Small intestine (tissue), 7 donors: Measurements from ENCODE around the gene WFDC6. TPM values are rescaled to one million over a fixed set of nuclear protein-coding genes. Genes with fewer than 3 reads are reported as not detected.

Source experiments
- DNase-seq, 2 donors: peaks; one replicate each; pipeline versions ENCODE4 v3.0.0 to v3.0.0-alpha.2; 2013
- FAIRE-seq: peaks from 2 replicates; lab custom pipeline; 2012; peaks lifted over from hg19 to GRCh38; lab: Jason Lieb, UNC
- H3K27ac ChIP-seq, 3 donors: one replicate each; pipeline ENCODE4 v1.5.1; 2013; ENCODE audit warnings: low read length in 2 of 3, mild to moderate bottlenecking in 2 of 3, control low read depth in 1 of 3, inconsistent platforms in 1 of 3, low read depth in 1 of 3, moderate library complexity in 1 of 3
- H3K27me3 ChIP-seq, 3 donors: one replicate each; pipeline ENCODE4 v1.6.1; 2013; ENCODE audit warnings: low read length in 3 of 3, inconsistent platforms in 1 of 3; ENCODE audit not compliant: control insufficient read depth in 3 of 3, insufficient read depth in 3 of 3
- H3K36me3 ChIP-seq, 3 donors: one replicate each; pipeline ENCODE4 v1.6.1; 2013; ENCODE audit warnings: low read length in 3 of 3, inconsistent platforms in 1 of 3, low read depth in 1 of 3, mild to moderate bottlenecking in 1 of 3, moderate library complexity in 1 of 3; ENCODE audit not compliant: control insufficient read depth in 3 of 3, insufficient read depth in 2 of 3
- H3K4me1 ChIP-seq, 3 donors: one replicate each; pipeline ENCODE4 v1.6.1; 2013; ENCODE audit warnings: low read length in 2 of 3, inconsistent platforms in 1 of 3, low read depth in 1 of 3, mild to moderate bottlenecking in 1 of 3, moderate library complexity in 1 of 3; ENCODE audit not compliant: control insufficient read depth in 3 of 3, insufficient read depth in 2 of 3
- H3K4me3 ChIP-seq, 3 donors: one replicate each; pipeline ENCODE4 v1.5.1; 2013; ENCODE audit warnings: low read length in 3 of 3, control low read depth in 1 of 3, inconsistent platforms in 1 of 3, low read depth in 1 of 3, mild to moderate bottlenecking in 1 of 3, moderate library complexity in 1 of 3
- H3K9me3 ChIP-seq, 2 donors: one replicate each; pipeline ENCODE4 v1.6.1; 2013; ENCODE audit warnings: low read depth in 1 of 2, low read length in 1 of 2; ENCODE audit not compliant: control insufficient read depth in 2 of 2, insufficient read depth in 1 of 2
- WGBS, 3 donors: extraction: QIAGEN DNeasy Blood & Tissue Kit; methylation state at CpG; one replicate each; pipeline ENCODE4 v1.1.7; 2013; 5-methylcytosine and 5-hydroxymethylcytosine counted together
- polyA plus RNA-seq, 4 donors: library from polyadenylated mRNA; stranded (reverse) in 3 of 4; unstranded in 1 of 4; fragments of 200-250 nt in 3 of 4; fragments of 120-200 nt in 1 of 4; gene quantifications; one replicate each; pipeline versions ENCODE4 v1.2.1 to v1.2.3, GENCODE V29; 2013
- donor health status: healthy with polysubstance abuse.
- donor health status: control.
- donor health status: control.
- donor health status: Bipolar disorder and iron deficiency.
- donor health status: healthy.

WFDC6 gene
- polyA plus RNA-seq, 4 donors: not detected

DNA sequence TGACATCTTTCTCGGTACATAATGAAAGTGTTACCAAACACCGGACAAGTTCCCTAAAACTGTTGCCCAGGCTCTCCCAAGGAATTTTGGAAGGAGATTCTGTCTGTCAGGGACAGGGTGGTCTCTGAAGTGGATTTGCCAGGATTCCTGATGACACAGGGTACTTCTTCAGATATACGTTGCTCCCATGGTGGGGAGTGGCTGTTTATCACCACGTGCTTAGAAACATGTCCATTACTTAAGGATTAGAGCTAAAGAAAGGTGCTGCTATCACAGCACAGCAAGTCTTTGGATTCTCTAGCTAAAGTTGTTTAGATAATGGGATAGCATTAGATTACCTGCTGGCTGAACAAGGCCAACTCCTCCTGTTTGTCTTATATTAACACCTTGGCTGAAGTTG is 30.2 kb downstream of the WFDC6 start:
- Histone ChIP-seq H3K4me3 (no peak overlapping the region), H3K36me3 (no peaks in the 10 kb centered on the region), H3K9me3 (peaks cover 0 to 3% of the 10 kb centered on the region in 2 donors), H3K4me1 (no peaks in the 10 kb centered on the region), H3K27me3 (peaks cover 0 to 2% (median 0%) of the 10 kb centered on the region in 3 donors), H3K27ac (no peak overlapping the region)
- WGBS, 3 donors: 68 to 73% (median 69%) methylated on average over 4 of the region's 4 CpGs
- no peak for FAIRE-seq
- DNase-seq: no peak

DNA sequence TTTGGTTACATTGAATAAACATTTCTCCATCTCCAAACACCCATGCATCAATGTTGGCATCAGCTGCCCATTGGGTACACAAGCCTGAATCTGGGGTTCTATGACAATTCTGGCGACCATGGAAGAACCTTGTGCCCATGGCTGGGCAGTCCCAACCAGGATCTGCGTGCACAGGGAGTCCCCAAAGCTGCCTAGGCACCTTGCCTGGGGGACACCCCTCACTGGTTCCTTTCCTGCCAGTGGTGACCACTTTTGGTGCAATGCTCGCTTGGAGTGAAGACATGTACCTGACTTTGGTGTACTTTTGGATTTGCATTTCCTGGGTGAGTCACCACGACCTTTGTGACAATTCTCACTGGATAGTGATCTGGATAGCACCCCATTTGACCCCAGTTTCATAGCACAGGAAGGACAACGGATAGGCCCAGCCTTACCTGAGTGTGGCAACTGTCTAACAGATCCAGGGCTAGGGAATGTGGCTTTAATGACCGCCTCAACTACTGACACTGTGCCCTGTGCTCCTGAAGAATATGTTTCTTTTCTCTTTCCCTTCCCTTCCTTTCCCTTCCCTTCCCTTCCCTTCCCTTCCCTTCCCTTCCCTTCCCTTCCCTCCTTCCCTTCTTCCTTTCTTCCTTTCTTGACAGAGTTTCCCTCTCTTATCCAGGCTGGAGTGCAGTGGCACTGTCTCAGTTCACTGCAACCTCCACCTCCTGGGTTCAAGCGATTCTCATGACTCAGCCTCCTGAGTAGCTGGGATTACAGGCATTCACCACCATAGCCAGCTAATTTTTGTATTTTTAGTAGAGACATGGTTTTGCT is 31.0 kb downstream of the WFDC6 start:
- no peak for FAIRE-seq
- peak; percentile 7 to 92 for DNase-seq
- no peaks in the 10 kb centered on the region for H3K4me1 ChIP-seq
- H3K27me3 ChIP-seq: peaks cover 0 to 3% (median 0%) of the 10 kb centered on the region in 3 donors
- H3K27ac ChIP-seq: peak overlapping the region in 1 of 3 donors; percentile 7
- no peaks in the 10 kb centered on the region for H3K36me3 ChIP-seq
- H3K9me3 ChIP-seq: peaks cover 0 to 3% of the 10 kb centered on the region in 2 donors
- 53 to 66% (median 55%) methylated on average over 7 of the region's 7 CpGs for WGBS, 3 donors
- no peak overlapping the region for H3K4me3 ChIP-seq

DNA sequence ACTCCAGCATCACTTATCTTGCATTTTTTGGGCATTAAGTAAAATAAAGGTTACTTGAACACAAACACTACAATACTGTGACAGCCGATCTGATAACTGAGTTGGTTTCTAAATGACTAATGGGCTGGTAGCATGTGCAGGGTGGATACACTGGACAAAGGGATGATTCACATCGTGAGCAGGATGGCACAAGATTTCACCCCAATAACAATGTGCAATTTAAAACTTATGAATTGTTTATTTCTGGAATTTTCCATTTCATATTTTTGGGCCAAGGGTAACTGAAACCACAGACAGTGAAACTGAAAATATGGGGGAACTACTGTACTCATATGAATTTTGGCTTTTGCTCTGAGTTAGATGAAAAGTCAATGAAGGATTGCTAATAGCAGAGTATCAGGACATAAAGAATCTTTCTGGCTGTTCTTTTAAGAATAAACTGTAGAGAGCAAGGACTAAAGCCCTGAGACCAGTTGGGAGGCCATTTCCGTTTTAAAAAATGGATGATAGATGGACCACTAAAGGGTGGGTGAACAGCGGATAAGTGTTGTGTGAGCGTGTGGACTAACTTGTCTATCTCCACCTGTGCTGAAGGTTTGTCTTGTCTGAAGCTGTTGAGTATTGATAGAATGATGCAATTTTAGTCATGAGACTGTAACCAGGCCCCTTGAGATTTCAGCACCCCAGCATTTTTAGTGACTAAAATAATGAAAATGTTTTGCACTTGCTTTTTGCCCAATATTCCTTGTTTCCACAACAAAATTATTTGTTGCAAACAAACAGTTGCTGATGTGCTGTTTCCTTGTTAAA is 32.1 kb downstream of the WFDC6 start:
- FAIRE-seq: no peak
- Histone ChIP-seq H3K27ac (no peak overlapping the region), H3K4me1 (no peaks in the 10 kb centered on the region), H3K9me3 (peaks cover 0 to 3% of the 10 kb centered on the region in 2 donors), H3K27me3 (peaks cover 0 to 3% (median 0%) of the 10 kb centered on the region in 3 donors), H3K4me3 (no peak overlapping the region), H3K36me3 (no peaks in the 10 kb centered on the region)
- DNase-seq: no peak
- 77 to 86% (median 79%) methylated on average over 5 of the region's 5 CpGs for WGBS, 3 donors

DNA sequence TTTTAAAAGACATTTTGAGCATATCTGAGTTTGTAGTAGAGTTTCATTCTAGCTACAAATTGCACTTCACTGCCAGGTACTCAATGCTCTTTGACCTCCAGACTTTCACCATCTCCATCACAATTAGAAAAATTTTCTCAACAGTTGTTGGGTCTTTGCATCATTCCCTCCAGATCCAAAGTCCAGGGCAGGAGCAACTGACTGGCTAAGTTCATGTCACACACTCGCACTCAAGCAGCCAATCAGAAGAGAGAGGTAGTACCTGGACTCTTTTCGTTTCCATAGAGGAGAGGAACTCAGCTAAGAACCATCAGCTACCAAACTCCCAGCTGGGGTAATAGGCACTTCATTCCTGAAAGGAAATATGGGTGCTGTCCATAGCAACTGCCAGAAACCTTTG is 32.9 kb downstream of the WFDC6 start:
- Histone ChIP-seq H3K4me3 (no peak overlapping the region), H3K4me1 (no peaks in the 10 kb centered on the region), H3K27ac (no peak overlapping the region), H3K27me3 (peaks cover 0 to 3% (median 0%) of the 10 kb centered on the region in 3 donors), H3K36me3 (no peaks in the 10 kb centered on the region), H3K9me3 (peaks cover 0 to 3% of the 10 kb centered on the region in 2 donors)
- peak; percentile 23 to 64 for DNase-seq
- WGBS, 3 donors: 71 to 78% (median 76%) methylated on average over 2 of the region's 2 CpGs
- FAIRE-seq: no peak

DNA sequence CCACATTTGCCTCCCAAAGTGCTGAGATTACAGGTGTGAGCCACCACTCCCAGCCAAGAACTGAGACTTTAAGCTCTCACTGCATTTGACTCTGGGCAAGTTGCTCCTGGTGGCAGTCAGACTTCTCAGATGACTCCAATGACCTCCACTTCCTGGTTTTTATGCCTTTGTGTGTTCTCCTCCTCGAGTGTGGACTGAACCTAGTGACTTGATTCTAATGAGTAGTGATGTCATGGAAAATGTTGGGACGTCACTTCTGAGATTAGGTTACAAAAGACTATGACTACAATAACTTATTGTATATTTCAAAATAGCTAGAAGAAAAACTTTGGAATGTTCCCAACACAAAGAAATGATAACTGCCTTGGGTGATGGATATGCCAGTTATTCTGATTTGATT is 35.9 kb downstream of the WFDC6 start:
- no peak overlapping the region for H3K27ac ChIP-seq
- WGBS, 3 donors: 14 to 43% (median 29%) methylated on average over 2 of the region's 2 CpGs
- no peak overlapping the region for H3K4me3 ChIP-seq
- peaks cover 0 to 5% (median 3%) of the 10 kb centered on the region in 3 donors for H3K27me3 ChIP-seq
- DNase-seq: no peak
- H3K4me1 ChIP-seq: peaks cover 0 to 3% (median 0%) of the 10 kb centered on the region in 3 donors
- peaks cover 0 to 3% of the 10 kb centered on the region in 2 donors for H3K9me3 ChIP-seq
- no peak for FAIRE-seq
- H3K36me3 ChIP-seq: no peaks in the 10 kb centered on the region

DNA sequence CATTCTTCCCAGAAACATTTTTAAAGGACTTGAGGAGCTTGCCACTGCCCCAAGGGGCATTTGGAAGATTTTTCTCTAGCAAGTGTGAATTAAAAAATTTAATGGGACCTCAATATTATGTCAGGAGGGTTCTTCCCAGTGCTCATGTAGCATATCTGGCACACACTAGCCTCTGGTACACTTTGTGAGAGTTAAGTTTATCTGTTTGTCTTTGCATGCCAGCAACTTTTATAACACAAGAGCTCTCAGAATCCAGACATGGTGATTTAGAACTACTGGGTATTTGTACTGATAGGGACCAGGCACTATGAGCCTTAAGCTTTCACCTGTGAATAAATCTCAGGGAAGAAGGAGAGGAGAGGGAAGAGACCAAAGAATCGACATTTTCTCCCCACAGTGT is 36.7 kb downstream of the WFDC6 start:
- H3K9me3 ChIP-seq: no peaks in the 10 kb centered on the region
- no peak overlapping the region for H3K4me3 ChIP-seq
- no peak overlapping the region for H3K27ac ChIP-seq
- peaks cover 0 to 8% (median 3%) of the 10 kb centered on the region in 3 donors for H3K27me3 ChIP-seq
- no peaks in the 10 kb centered on the region for H3K36me3 ChIP-seq
- FAIRE-seq (no peak), DNase-seq (no peak)
- H3K4me1 ChIP-seq: peaks cover 0 to 3% (median 0%) of the 10 kb centered on the region in 3 donors
- WGBS, 3 donors: 27 to 47% (median 44%) methylated on average over 1 of the region's 1 CpG

DNA sequence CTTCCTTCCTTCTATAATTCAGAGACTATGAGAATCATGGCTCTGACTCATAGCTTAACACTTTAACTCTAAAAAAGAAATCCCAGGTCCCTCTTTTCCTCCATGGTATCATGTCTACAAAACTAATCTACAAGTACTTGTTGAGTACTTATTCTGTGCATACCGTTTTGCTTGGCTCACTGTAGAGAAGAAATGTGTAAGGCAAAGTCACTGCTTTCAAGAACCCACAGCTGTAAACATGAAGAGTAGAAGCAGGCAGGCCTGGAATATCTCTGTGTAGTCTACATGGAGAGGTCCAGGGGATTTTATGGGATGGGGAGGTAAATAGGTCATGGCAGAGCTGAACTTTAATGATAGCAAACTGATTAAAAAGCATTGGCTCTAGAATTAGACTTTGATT is 37.7 kb downstream of the WFDC6 start:
- no peaks in the 10 kb centered on the region for H3K36me3 ChIP-seq
- H3K9me3 ChIP-seq: no peaks in the 10 kb centered on the region
- no peak overlapping the region for H3K4me3 ChIP-seq
- peaks cover 0 to 3% (median 0%) of the 10 kb centered on the region in 3 donors for H3K4me1 ChIP-seq
- no peak for DNase-seq
- no peak overlapping the region for H3K27ac ChIP-seq
- WGBS, 3 donors: 47 to 51% (median 48%) methylated on average over 1 of the region's 1 CpG
- no peak for FAIRE-seq
- H3K27me3 ChIP-seq: peaks cover 0 to 8% (median 3%) of the 10 kb centered on the region in 3 donors

DNA sequence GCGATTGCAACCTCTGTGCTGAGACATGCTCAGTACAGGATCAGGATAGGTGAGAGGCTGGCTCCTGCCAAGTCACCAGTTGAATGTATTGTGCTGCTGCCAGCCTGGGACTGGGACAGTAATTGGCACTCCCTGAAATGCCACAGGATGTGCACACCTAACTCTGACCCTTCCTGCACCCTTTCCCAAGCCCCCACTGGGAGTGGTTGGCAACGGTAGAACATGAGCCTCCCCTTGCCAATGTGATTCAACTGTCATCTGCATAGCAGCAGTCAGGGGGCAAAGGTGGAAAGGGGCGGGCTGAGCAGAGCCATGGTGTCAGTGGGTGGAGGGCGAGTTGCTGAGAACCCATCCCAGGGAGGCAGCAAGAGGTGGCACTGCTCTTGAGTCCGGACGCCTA is 39.3 kb downstream of the WFDC6 start:
- WGBS, 3 donors: 8 to 65% (median 25%) methylated on average over 6 of the region's 6 CpGs
- peak; percentile 47 to 92 for DNase-seq
- H3K27ac ChIP-seq: peak overlapping the region in 1 of 3 donors; percentile 24
- no peak for FAIRE-seq
- H3K9me3 ChIP-seq: no peaks in the 10 kb centered on the region
- peaks cover 0 to 3% (median 0%) of the 10 kb centered on the region in 3 donors for H3K4me1 ChIP-seq
- H3K36me3 ChIP-seq: no peaks in the 10 kb centered on the region
- H3K4me3 ChIP-seq: no peak overlapping the region
- H3K27me3 ChIP-seq: peaks cover 0 to 8% (median 3%) of the 10 kb centered on the region in 3 donors
